GM12878 (cell line): ENCODE measurements around the gene RABEP1.

Experiments used
- TF ChIP-seq, protein P1 (sequence below): IDR thresholded peaks from 2 replicates; pipeline ENCODE4 v1.6.1; 2012; ENCODE audit warnings: low read depth, low read length, improper control_type of control experiment
- TF ChIP-seq, protein P2 (sequence below), 3 experiments: IDR thresholded peaks in 2 of 3; conservative IDR thresholded peaks in 1 of 3; 2 replicates each; pipeline ENCODE4 v1.5.1; 2011; ENCODE audit warnings: low read depth in 3 of 3, low read length in 3 of 3, mild to moderate bottlenecking in 3 of 3, control low read depth in 2 of 3, moderate library complexity in 2 of 3, inconsistent platforms in 1 of 3, mixed read lengths in 1 of 3; ENCODE audit not compliant: control insufficient read depth in 2 of 3, insufficient read depth in 1 of 3; ENCODE audit errors: extremely low read depth in 1 of 3
- TF ChIP-seq, protein P3 (sequence below): IDR thresholded peaks from 2 replicates; pipeline ENCODE4 v1.6.1; 2011; ENCODE audit warnings: low read depth, mild to moderate bottlenecking, low read length, moderate library complexity, borderline replicate concordance; ENCODE audit errors: extremely low read depth

DNA sequence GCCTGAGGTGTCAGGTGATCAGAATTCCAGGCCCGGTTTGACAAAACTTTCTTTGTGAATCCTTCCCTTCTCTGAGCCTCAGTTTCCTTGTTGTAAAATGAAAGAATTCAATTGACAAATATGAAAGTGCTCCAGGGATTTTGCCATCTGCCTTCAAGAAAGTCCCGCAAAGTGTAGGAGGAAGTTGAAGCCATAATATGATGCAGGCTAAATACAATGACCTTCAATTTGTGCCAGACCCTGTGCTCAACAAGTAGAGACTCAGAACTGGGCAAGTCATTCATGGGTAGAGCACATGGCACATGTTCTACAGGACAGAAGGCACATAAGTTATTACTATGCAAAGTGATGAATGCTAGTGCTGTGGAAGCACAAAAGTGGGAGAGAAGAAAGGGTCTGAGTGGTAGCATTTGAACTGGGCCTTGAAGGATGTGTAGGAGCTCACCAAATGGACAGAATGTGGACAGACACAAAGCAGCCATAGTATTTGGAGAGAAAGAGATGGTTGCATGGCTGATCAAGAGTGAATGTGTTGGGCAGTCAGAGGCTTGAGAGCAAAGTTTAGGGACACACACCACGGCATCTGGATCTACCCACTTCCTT lies 45.0 kb upstream of the RABEP1 start:
- TF ChIP-seq, protein P1, sequence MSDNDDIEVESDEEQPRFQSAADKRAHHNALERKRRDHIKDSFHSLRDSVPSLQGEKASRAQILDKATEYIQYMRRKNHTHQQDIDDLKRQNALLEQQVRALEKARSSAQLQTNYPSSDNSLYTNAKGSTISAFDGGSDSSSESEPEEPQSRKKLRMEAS: no peak
- TF ChIP-seq, protein P2, sequence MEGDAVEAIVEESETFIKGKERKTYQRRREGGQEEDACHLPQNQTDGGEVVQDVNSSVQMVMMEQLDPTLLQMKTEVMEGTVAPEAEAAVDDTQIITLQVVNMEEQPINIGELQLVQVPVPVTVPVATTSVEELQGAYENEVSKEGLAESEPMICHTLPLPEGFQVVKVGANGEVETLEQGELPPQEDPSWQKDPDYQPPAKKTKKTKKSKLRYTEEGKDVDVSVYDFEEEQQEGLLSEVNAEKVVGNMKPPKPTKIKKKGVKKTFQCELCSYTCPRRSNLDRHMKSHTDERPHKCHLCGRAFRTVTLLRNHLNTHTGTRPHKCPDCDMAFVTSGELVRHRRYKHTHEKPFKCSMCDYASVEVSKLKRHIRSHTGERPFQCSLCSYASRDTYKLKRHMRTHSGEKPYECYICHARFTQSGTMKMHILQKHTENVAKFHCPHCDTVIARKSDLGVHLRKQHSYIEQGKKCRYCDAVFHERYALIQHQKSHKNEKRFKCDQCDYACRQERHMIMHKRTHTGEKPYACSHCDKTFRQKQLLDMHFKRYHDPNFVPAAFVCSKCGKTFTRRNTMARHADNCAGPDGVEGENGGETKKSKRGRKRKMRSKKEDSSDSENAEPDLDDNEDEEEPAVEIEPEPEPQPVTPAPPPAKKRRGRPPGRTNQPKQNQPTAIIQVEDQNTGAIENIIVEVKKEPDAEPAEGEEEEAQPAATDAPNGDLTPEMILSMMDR (IDR thresholded peaks at IDR 0.05 in 2 of 3, conservative IDR thresholded peaks at IDR 0.05 in 1 of 3; ENCODE audit: control insufficient read depth in 2 of 3, extremely low read depth in 1 of 3, insufficient read depth in 1 of 3, low read depth in 3 of 3, low read length in 3 of 3): no peak
- TF ChIP-seq, protein P3, sequence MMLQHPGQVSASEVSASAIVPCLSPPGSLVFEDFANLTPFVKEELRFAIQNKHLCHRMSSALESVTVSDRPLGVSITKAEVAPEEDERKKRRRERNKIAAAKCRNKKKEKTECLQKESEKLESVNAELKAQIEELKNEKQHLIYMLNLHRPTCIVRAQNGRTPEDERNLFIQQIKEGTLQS: no peak
